ENCODE results near the gene SLC25A47. TPM values are rescaled to one million over a fixed set of nuclear protein-coding genes. Genes with fewer than 3 reads are reported as not detected.

SLC25A47 gene
- total and polyA plus RNA-seq, 9 of the 15 experiments (the other 6 are each of a cell fraction or from before 2014, with no cell fraction given): 0.09 to 0.23 (median 0.22) TPM; not detected in 6

DNA sequence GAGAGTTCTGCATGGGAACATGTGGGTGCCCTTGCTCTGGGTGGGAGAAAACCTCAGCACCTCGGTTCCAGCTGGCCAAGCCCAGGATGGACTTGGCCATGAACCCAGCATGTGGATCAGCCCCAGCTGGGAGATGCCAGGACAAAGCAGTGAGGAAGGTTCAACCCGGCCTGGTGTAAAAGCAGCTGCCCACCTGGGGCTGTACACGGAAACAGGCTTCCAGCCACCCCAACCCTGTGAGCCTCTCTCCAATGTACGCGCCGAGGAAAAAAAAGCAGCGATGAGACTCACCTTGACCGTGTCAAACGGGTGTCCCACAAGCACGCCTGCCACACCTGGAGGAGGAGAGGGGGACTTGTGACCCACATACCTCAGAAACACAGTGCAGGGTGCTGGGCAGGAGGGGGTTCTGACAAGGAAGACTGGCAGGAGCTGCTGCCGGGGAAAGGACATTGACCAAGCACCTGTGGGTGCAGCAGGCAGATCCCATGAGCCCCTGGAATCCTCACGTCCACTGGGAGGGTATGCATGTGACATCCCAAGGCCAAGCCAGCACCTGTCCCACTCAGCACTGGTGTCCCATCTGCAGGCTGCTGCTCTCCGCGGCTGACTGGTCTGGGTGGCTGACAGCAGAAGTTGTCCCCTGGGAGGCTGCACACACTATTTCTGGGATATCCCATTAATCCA lies 24.4 kb upstream of the SLC25A47 start:
- DNase-seq (ENCODE audit: extremely low read depth in 1 of 4, low spot score in 3 of 4) (no peak), FAIRE-seq (no peak), ATAC-seq (no peak)
- no peak overlapping the region for H3K4me2 ChIP-seq (ENCODE audit: insufficient read depth, low read length)
- H3K4me1 ChIP-seq (replicated peaks in 1 of 2; ENCODE audit: control insufficient read depth in 2 of 2, insufficient read depth in 2 of 2, low read length in 2 of 2): peaks cover 9 to 26% of the 10 kb centered on the region in 2 experiments
- H3K79me2 ChIP-seq (ENCODE audit: control insufficient read depth, insufficient read depth, low read length): no peaks in the 10 kb centered on the region
- no peaks in the 10 kb centered on the region for H3K9me3 ChIP-seq (replicated peaks; ENCODE audit: control insufficient read depth, insufficient read depth, low read depth, low read length)
- CTCF ChIA-PET (ENCODE audit: low intra/inter-chr PET ratio): no interaction called here
- no TSS peak for BruUV-seq (replicated peaks)
- no peaks in the 10 kb centered on the region for H4K20me1 ChIP-seq (replicated peaks; ENCODE audit: control insufficient read depth, insufficient read depth, low read length)
- H3K27me3 ChIP-seq (ENCODE audit: control insufficient read depth in 2 of 2, insufficient read depth in 2 of 2, low read length in 2 of 2): no peaks in the 10 kb centered on the region
- 52% methylated on average over 4 of the region's 14 CpGs for WGBS (ENCODE audit: insufficient coverage, low coverage, missing lambda C conversion rate)
- no peak overlapping the region for H3K27ac ChIP-seq (ENCODE audit: extremely low read depth, low read depth, low read length)
- peaks cover under 1% of the 10 kb centered on the region for H3K9me1 ChIP-seq (ENCODE audit: control insufficient read depth, insufficient read depth, low read length)
- H3K36me3 ChIP-seq (ENCODE audit: control insufficient read depth, insufficient read depth, low read length): no peaks in the 10 kb centered on the region
- POLR2A ChIA-PET: interaction anchor here (1.1 to 1.4 kb wide), 2 partner anchors 13 to 16 kb away, joined by 3 to 4 read pairs; no protein-coding TSS in a partner anchor
- in situ Hi-C loops (cut with MboI) (no loop called here), intact Hi-C loops (cut with micrococcal nuclease) (no loop called here)
- peak overlapping the region in 1 of 2 experiments; percentile 50; a peak in 2 of 4 replicates for H3K9ac ChIP-seq (ENCODE audit: insufficient read depth in 1 of 2, low read depth in 2 of 2, low read length in 2 of 2)
- H3K4me3 ChIP-seq: no peak overlapping the region
- H2AFZ ChIP-seq (ENCODE audit: low read depth, low read length): no peak overlapping the region
- TF ChIP-seq, protein P1, sequence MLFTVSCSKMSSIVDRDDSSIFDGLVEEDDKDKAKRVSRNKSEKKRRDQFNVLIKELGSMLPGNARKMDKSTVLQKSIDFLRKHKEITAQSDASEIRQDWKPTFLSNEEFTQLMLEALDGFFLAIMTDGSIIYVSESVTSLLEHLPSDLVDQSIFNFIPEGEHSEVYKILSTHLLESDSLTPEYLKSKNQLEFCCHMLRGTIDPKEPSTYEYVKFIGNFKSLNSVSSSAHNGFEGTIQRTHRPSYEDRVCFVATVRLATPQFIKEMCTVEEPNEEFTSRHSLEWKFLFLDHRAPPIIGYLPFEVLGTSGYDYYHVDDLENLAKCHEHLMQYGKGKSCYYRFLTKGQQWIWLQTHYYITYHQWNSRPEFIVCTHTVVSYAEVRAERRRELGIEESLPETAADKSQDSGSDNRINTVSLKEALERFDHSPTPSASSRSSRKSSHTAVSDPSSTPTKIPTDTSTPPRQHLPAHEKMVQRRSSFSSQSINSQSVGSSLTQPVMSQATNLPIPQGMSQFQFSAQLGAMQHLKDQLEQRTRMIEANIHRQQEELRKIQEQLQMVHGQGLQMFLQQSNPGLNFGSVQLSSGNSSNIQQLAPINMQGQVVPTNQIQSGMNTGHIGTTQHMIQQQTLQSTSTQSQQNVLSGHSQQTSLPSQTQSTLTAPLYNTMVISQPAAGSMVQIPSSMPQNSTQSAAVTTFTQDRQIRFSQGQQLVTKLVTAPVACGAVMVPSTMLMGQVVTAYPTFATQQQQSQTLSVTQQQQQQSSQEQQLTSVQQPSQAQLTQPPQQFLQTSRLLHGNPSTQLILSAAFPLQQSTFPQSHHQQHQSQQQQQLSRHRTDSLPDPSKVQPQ (CRISPR knock-in tag; IDR thresholded peaks at IDR 0.05; ENCODE audit: borderline replicate concordance): no peak
- TF ChIP-seq STAG1 (CRISPR knock-in tag; IDR thresholded peaks at IDR 0.05; ENCODE audit: borderline replicate concordance): no peak
- no peak for TF ChIP-seq HSF4 (CRISPR knock-in tag; IDR thresholded peaks at IDR 0.05; ENCODE audit: borderline replicate concordance)
- no peak for TF ChIP-seq NR4A1 (CRISPR knock-in tag; IDR thresholded peaks at IDR 0.05)
- TF ChIP-seq NR4A1 (tag; IDR thresholded peaks at IDR 0.05): no peak
- no peak for TF ChIP-seq ERF (CRISPR knock-in tag; IDR thresholded peaks at IDR 0.05)
- no peak for TF ChIP-seq ZNF764 (CRISPR knock-in tag; IDR thresholded peaks at IDR 0.05; ENCODE audit: low read depth)
- no peak for TF ChIP-seq SP2 (IDR thresholded peaks at IDR 0.05; ENCODE audit: extremely low read depth, low read depth, low read length, poor library complexity, severe bottlenecking)
- TF ChIP-seq, protein P2, sequence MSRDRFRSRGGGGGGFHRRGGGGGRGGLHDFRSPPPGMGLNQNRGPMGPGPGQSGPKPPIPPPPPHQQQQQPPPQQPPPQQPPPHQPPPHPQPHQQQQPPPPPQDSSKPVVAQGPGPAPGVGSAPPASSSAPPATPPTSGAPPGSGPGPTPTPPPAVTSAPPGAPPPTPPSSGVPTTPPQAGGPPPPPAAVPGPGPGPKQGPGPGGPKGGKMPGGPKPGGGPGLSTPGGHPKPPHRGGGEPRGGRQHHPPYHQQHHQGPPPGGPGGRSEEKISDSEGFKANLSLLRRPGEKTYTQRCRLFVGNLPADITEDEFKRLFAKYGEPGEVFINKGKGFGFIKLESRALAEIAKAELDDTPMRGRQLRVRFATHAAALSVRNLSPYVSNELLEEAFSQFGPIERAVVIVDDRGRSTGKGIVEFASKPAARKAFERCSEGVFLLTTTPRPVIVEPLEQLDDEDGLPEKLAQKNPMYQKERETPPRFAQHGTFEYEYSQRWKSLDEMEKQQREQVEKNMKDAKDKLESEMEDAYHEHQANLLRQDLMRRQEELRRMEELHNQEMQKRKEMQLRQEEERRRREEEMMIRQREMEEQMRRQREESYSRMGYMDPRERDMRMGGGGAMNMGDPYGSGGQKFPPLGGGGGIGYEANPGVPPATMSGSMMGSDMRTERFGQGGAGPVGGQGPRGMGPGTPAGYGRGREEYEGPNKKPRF (IDR thresholded peaks at IDR 0.05; ENCODE audit: low read depth, low read length): no peak
- TF ChIP-seq ZFX (CRISPR knock-in tag; IDR thresholded peaks at IDR 0.05): no peak
- TF ChIP-seq GABPB2 (CRISPR knock-in tag; conservative IDR thresholded peaks at IDR 0.05): no peak
- no peak for TF ChIP-seq THRA (IDR thresholded peaks at IDR 0.05)
- TF ChIP-seq ZNF217 (CRISPR knock-in tag; IDR thresholded peaks at IDR 0.05): no peak
- no peak for TF ChIP-seq RBM17 (IDR thresholded peaks at IDR 0.05; ENCODE audit: borderline replicate concordance, low read depth, low read length)

Data from K562 (cell line).